ENCODE measurements around the gene ZNRF2.
"Not testable (repeated sequence)": the region's sequence is repeated elsewhere in the genome, so short reads cannot be mapped to it uniquely, and the experiment has no call there.

The ZNRF2 gene

GRCh38 chr7:30364773-30365172, 80.4 kb downstream of the ZNRF2 start:
- peak; percentile 48 for DNase-seq

DNA sequence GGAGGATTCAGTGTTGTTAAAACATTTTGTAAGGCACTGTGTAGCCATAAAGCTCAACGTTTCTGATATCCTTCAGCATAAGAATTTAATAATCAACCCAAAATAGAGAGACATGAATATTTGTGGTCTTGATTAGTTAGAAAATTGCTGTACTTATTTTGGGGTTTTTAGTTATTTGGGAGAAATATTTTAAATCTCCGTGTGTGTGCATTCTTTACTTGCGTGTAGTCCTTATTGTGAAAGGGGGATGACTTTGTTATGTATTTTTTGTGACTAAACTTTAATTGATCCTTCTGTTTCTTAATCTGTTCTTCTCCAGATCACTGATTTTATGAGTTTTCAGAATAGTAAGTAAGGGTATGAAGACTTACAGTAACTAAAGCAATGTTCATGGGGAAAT, 81.2 kb downstream of the ZNRF2 start:
- DNase-seq: no peak

DNA sequence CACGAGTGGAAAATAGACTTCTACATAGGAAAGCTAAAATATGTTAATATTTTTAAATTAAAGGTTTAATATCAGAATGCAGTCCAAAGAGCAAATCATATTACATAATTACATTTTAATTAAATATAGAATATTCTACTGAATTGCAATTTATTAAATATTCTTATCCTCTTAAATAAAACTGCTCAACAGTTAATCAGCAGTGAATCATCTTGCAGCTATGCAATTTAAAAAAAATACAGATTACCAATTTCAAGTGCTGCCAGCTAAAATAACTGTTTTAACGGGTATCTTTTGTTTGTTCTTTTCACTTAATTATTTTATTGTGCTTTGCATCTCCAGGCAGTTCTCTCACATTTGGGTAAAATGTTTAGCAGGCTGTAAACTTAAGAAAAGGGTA, 82.2 kb downstream of the ZNRF2 start:
- DNase-seq: no peak

DNA sequence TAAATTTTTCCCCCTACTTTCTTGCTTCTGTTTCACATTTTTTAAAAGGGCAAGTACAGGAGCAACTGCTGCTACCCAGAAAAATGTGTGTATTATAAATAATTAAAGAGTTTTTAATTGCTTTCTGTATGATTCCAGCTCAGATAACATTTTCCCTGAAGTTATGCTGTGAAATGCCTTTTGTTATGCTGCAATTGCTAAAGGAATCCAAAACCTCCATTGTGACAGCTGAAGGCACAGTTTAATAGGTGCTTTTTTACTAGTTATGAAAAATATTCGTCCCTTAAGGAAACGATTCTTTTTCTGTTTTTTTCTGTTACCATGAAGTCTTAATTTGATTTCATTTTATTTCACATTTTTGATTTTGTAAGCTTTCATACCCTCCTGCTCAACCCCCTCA, 83.2 kb downstream of the ZNRF2 start:
- no peak for DNase-seq

- DNase-seq: no peak
These were observed 85.5 kb downstream of the ZNRF2 start for GRCh38 chr7:30369879-30370278.

DNA sequence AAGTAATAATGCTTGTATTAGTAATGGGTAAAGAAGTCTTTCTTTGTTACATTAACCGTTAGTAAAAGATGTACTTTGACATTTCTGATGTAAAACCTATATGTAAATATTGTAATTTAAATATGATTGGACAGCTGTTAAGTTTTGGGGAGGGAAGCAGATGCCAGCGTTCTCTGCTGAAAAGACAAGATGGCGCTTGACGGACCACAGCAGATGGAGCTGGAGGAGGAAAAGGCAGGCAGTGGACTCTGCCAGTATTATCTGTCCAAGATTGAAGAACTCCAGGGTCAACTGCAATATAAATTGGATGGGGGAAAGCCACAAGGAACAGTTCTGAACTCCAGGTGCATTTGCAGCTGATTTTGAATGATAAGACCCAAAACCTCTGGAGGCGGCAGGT, 86.9 kb downstream of the ZNRF2 start:
- no peak for DNase-seq

GRCh38 chr7:30378275-30378674, 93.9 kb downstream of the ZNRF2 start:
- no peak for DNase-seq

- no peak for DNase-seq
These were observed 94.7 kb downstream of the ZNRF2 start for GRCh38 chr7:30379131-30379530.

GRCh38 chr7:30379741-30380140, 95.3 kb downstream of the ZNRF2 start:
- DNase-seq: no peak

DNA sequence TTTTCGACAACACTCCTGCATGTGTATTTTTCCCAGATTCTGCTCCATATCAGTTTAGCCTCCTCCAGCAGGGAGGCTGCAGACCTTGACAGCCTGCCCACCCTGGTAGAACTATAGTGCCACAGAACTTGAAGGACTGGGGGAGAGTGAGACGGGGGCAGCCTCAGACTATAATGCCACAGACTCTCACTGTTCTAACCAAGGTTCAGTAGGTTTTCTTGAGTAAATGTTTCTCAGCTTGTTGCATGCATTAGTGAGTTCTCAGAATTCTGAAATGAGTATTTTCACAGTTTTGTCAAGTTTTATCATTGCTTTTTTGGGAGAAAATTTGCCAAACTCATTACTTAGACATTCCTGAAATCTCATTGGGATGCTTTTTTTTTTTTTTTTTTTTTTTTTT, 95.9 kb downstream of the ZNRF2 start:
- no peak for DNase-seq

- DNase-seq: not testable (repeated sequence)
These were observed 96.4 kb downstream of the ZNRF2 start for GRCh38 chr7:30380824-30381223.

GRCh38 chr7:30382607-30383006, 98.2 kb downstream of the ZNRF2 start:
- no peak for DNase-seq

DNA sequence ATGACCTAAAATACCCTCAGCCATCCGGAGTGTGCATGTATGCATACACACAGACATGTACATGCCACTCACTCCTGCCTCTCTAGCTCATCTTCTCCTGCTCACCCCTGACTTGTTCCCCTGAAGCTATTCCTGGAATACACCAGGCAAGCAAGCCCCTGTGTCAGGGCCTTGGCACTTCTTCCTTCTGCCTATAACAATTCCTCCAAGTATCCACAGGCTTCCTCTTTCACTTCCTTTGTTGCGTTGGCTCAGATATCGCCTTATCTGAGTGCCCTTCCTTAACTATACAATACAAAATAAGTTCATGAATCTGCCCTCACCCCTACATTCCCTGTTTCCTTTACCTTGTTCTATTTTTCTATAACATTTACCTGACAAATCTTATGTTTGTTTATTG, 105.4 kb downstream of the ZNRF2 start:
- no peak for DNase-seq

DNA sequence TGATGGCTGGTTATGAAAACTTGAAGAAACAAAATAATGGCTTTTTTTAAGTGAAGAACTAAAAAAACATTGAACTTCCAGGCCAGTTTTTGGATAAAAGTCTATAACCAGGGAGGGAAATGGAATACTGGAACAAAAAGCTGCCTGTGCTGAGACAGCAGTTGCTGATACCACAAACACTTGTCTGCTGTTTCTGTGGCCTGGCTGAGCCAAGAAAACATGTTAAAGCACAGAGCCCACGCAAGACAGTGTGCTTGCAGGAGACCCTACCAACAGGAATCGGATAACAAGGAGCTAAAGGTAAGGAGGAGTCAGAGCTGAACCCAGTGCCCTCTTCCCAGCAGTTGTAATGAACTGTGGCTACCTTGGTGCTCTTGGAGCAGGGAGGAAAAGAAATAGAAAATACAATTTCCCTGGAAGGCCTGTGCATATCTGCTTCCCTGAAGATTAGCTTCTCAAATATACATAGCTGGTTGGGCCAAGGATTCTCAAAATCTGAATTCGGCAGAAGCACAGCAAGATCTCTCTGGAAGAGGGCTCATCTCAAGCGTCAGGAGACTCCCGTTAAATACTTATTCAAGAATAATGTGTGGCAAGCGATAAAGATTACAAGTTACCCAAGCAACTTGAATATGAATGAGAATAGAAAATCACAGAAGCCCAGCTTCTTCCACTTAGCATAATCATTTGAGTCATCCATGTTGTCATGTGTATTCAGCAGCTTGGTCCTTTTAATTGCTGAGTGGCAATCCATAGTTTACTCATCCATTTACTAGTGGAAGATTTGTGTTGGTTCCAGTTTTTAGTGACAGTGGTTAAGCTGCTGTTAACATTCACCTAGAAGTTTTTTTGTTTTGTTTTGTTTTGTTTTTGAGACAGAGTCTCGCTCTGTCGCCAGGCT, 106.6 kb downstream of the ZNRF2 start:
- DNase-seq: no peak

DNA sequence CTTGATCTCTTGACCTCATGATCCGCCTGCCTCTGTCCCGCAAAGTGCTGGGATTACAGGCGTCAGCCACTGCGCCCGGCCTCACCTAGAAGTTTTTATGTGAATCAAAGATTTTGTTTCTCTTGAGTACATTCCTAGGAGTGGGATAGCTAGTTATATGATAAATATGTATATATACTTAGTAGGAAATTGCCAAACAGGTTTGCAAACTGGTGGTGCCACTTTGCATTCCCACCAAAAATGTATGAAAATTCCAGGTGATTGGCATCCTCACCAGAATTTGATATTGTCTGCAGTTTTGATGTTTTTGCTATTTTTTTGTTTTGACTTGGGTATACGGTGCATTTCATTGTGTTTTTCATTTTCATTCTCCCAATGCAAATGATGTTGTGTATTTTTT, 107.4 kb downstream of the ZNRF2 start:
- DNase-seq: no peak

- no peak for DNase-seq
These were observed 111.3 kb downstream of the ZNRF2 start for GRCh38 chr7:30395676-30396075.

DNA sequence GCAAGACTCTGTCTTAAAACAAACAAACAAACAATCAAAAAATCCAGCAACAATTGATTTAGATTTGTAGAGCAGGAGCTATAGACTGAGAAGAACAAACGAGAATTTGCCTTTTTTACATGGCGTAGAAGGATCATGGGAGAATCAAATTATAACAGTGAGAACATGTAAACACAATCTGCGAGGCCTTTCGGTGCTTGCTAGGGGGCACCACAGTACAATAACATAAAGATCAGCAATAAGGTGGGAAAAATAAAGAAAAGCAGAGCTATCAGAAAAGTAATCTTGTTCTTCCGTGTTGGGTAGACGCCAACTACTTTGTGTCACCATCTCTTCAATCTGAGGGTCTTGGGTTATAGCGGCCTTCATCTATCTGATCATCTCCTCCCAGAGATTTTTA, 112.0 kb downstream of the ZNRF2 start:
- DNase-seq: peak; percentile 23

DNA sequence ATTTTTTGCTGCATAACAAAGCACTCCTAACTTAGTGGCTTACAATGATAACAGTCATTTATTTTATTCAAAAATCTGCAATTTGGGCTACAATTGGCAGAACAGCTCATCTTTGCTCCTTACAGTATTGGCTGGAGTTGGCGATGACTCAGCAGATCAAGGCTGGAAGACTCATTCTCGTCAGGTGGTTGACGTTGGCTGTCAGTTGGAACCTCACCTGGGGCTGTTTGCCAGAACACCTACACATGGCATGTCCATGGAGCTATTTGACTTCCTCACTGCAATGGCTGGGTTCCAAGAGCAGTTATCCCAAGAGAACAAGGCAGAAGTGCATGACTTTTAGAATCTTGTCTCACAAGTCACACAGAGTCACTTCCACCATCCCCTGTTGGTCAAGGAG, 119.1 kb downstream of the ZNRF2 start:
- DNase-seq: no peak

- DNase-seq: no peak
These were observed 120.8 kb downstream of the ZNRF2 start for GRCh38 chr7:30405179-30405578.

GRCh38 chr7:30406664-30407425, 122.4 kb downstream of the ZNRF2 start:
- no peak for DNase-seq

DNA sequence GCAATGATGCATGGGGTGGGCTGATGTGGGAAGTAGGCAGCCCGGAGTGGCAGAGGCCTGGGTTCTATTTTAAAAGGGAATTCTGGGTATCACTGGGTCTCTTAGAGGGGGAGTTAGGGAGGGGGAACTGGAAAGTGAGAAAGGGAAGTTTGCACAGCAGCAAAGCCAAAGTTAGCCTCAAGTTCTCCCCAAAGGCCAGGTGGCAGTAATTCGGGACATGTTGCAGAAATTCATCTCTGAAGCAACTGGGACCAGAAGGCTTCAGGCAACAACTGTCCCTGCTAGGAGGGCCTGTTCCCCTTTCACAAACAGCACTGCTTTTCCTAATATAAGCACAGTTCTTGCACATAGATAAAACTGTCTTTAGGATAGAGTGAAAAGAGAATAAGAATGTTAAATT, 126.8 kb downstream of the ZNRF2 start:
- DNase-seq: no peak

GRCh38 chr7:30411897-30412296, 127.5 kb downstream of the ZNRF2 start:
- no peak for DNase-seq

- peak; percentile 81 for DNase-seq
These were observed 128.5 kb downstream of the ZNRF2 start for GRCh38 chr7:30412782-30413504.

GRCh38 chr7:30413864-30414263, 129.5 kb downstream of the ZNRF2 start:
- DNase-seq: no peak
